SK-N-MC (cell line): ENCODE data around the gene STK39.

Experiments used
- EZH2 ChIP-seq: fragments of 200-600 bp; sonication (generic); IDR thresholded peaks from one replicate; pipeline ENCODE4 v1.6.1; 2017; ENCODE audit warnings: antibody characterized with exemption
- FOXP2 ChIP-seq: optimal IDR thresholded peaks from 2 replicates; pipeline ENCODE3; 2011; ENCODE audit warnings: mild to moderate bottlenecking, moderate library complexity; ENCODE audit not compliant: insufficient read depth; ENCODE audit errors: extremely low read length, control extremely low read depth
- POLR2AphosphoS5 ChIP-seq: IDR thresholded peaks from 2 replicates; pipeline ENCODE4 v1.6.1; 2012; ENCODE audit warnings: mild to moderate bottlenecking, low read depth, low read length, borderline replicate concordance

- no peak for TF ChIP-seq EZH2
- TF ChIP-seq POLR2AphosphoS5 = no peak
- no peak for TF ChIP-seq FOXP2
Measured at GRCh38 chr2:168060986-168061750, 186.2 kb downstream of the STK39 start.
